ENCODE measurements around the gene CARD6.

Gene CARD6

DNA sequence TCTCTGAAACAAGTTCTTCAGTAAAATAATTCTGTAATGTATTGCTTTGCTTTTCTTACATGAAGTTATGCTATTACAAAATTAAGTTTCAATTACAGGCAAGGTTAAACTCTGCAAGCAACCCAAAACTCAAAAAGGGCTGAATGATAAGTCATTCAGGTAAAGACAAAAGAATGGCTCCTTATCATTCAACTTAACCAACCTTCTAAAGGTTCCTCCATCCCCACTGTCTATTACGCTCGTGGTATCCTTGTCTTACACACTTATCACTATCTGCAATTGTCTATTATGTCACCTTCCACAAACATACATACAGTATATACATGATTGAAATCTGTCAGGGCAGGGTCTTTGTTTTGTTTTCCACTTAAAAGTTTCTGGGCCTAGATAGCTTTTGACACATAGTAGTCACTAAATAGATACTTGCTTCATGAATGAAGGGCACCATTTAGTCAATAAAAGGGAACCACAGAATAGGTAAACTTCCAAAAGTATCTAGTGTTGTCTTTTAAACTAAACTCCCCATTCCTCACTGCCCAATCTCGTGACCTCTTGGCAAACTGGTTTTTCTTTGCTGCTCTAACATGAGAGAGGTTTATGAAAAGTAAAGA, 13.0 kb upstream of the CARD6 start:
- 98 to 100% methylated on average over 2 to 3 of the region's 3 CpGs for WGBS, 2 experiments
- H3K4me3 ChIP-seq (ENCODE audit: insufficient read depth, low read depth, low read length), result no peak overlapping the region
- peaks cover 66% of the 10 kb centered on the region for H3K36me3 ChIP-seq (ENCODE audit: control insufficient read depth, insufficient read depth, low read length)

DNA sequence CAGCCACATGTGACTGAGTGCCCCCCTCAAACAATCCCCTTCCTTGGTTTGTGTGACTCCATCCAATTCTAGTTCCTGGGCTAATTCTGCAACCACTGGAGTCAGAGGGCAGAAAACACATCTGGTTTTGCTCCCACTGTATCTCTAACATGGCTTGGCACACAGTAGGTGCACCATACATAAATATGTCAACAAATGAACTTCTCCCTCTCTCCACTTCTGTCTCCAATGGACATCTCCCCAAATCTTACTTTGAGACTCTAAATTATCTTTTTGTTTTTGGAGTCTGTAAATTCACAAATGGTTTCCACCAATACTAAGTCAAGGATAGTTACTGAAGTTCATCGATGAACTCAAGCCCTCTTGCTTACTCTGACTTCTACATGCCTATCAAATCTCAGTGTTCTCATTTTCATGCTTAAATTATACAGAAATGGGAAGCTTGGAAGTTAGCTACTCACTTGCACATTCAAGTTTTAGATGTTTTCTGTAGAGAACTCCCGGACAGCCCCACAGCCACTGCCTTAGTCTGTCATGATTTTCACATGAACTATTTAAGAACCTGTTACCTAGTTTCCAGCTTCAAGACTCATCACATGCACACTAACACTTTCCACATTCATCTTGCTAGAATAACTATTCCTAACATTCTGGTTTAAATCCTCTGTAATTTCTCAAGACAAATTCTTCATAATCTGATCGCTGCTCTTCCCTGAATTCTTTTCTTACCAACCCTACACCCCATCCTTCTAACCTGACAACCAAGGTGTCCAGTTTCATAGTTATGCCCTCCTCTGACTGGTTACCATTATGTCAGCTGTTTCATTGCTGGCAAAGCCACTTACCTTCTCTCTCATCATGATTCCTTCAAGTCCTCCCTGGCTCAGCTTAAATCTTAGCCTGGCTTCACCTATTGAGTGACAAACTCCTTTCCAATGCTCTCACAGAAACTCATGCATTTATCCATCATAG, 12.2 kb upstream of the CARD6 start:
- H3K27me3 ChIP-seq (ENCODE audit: control insufficient read depth, insufficient read depth, low read length, poor library complexity, severe bottlenecking), result no peaks in the 10 kb centered on the region
- H3K4me3 ChIP-seq (ENCODE audit: insufficient read depth, low read depth, low read length), result no peak overlapping the region
- no peak overlapping the region for H3K27ac ChIP-seq (ENCODE audit: insufficient read depth, low read depth, low read length, poor library complexity, severe bottlenecking)
- no peaks in the 10 kb centered on the region for H3K4me1 ChIP-seq (ENCODE audit: control insufficient read depth, insufficient read depth, low read length)
- 93 to 95% methylated on average over 3 of the region's 3 CpGs for WGBS, 2 experiments
- no peaks in the 10 kb centered on the region for H3K9me3 ChIP-seq (ENCODE audit: control insufficient read depth, low read length)
- H3K36me3 ChIP-seq (ENCODE audit: control insufficient read depth, insufficient read depth, low read length), result peaks cover 67% of the 10 kb centered on the region

More for the DNA sequence above, 13.0 kb upstream of the CARD6 start:
- H3K9me3 ChIP-seq (ENCODE audit: control insufficient read depth, low read length), result no peaks in the 10 kb centered on the region
- H3K27me3 ChIP-seq (ENCODE audit: control insufficient read depth, insufficient read depth, low read length, poor library complexity, severe bottlenecking), result no peaks in the 10 kb centered on the region
- H3K4me1 ChIP-seq (ENCODE audit: control insufficient read depth, insufficient read depth, low read length), result no peaks in the 10 kb centered on the region
- no peak overlapping the region for H3K27ac ChIP-seq (ENCODE audit: insufficient read depth, low read depth, low read length, poor library complexity, severe bottlenecking)

- H3K27ac ChIP-seq (ENCODE audit: insufficient read depth, low read depth, low read length, poor library complexity, severe bottlenecking), result no peak overlapping the region
- 90 to 91% methylated on average over 13 of the region's 13 CpGs for WGBS, 2 experiments
Observed at GRCh38 chr5:40829748-40830533, 11.2 kb upstream of the CARD6 start.

GRCh38 chr5:40831346-40832210, 9.6 kb upstream of the CARD6 start:
- no peaks in the 10 kb centered on the region for H3K27me3 ChIP-seq (ENCODE audit: control insufficient read depth, insufficient read depth, low read length, poor library complexity, severe bottlenecking)
- WGBS, 2 experiments, result 79 to 82% methylated on average over 4 of the region's 4 CpGs
- peaks cover 3% of the 10 kb centered on the region for H3K4me1 ChIP-seq (ENCODE audit: control insufficient read depth, insufficient read depth, low read length)
- H3K27ac ChIP-seq (ENCODE audit: insufficient read depth, low read depth, low read length, poor library complexity, severe bottlenecking), result no peak overlapping the region
- no peak overlapping the region for H3K4me3 ChIP-seq (ENCODE audit: insufficient read depth, low read depth, low read length)
- H3K36me3 ChIP-seq (ENCODE audit: control insufficient read depth, insufficient read depth, low read length), result peaks cover 58% of the 10 kb centered on the region
- H3K9me3 ChIP-seq (ENCODE audit: control insufficient read depth, low read length), result no peaks in the 10 kb centered on the region

More at GRCh38 chr5:40829748-40830533, 11.2 kb upstream of the CARD6 start:
- Histone ChIP-seq H3K27me3 (ENCODE audit: control insufficient read depth, insufficient read depth, low read length, poor library complexity, severe bottlenecking) (no peaks in the 10 kb centered on the region), H3K4me3 (ENCODE audit: insufficient read depth, low read depth, low read length) (no peak overlapping the region), H3K36me3 (ENCODE audit: control insufficient read depth, insufficient read depth, low read length) (peaks cover 65% of the 10 kb centered on the region), H3K9me3 (ENCODE audit: control insufficient read depth, low read length) (no peaks in the 10 kb centered on the region), H3K4me1 (ENCODE audit: control insufficient read depth, insufficient read depth, low read length) (no peaks in the 10 kb centered on the region)

GRCh38 chr5:40832345-40832744, 8.8 kb upstream of the CARD6 start:
- H3K27ac ChIP-seq (ENCODE audit: insufficient read depth, low read depth, low read length, poor library complexity, severe bottlenecking), result no peak overlapping the region
- 95 to 98% methylated on average over 4 of the region's 4 CpGs for WGBS, 2 experiments
- H3K36me3 ChIP-seq (ENCODE audit: control insufficient read depth, insufficient read depth, low read length), result peaks cover 52% of the 10 kb centered on the region
- H3K4me1 ChIP-seq (ENCODE audit: control insufficient read depth, insufficient read depth, low read length), result peaks cover 3% of the 10 kb centered on the region
- no peak overlapping the region for H3K4me3 ChIP-seq (ENCODE audit: insufficient read depth, low read depth, low read length)
- no peaks in the 10 kb centered on the region for H3K27me3 ChIP-seq (ENCODE audit: control insufficient read depth, insufficient read depth, low read length, poor library complexity, severe bottlenecking)
- no peaks in the 10 kb centered on the region for H3K9me3 ChIP-seq (ENCODE audit: control insufficient read depth, low read length)

GRCh38 chr5:40833712-40834229, 7.4 kb upstream of the CARD6 start:
- WGBS, 2 experiments, result 35 to 40% methylated on average over 13 of the region's 13 CpGs
- Histone ChIP-seq H3K27me3 (ENCODE audit: control insufficient read depth, insufficient read depth, low read length, poor library complexity, severe bottlenecking) (no peaks in the 10 kb centered on the region), H3K9me3 (ENCODE audit: control insufficient read depth, low read length) (no peaks in the 10 kb centered on the region), H3K27ac (ENCODE audit: insufficient read depth, low read depth, low read length, poor library complexity, severe bottlenecking) (no peak overlapping the region), H3K4me3 (ENCODE audit: insufficient read depth, low read depth, low read length) (peak overlapping the region; percentile 94), H3K4me1 (ENCODE audit: control insufficient read depth, insufficient read depth, low read length) (peaks cover 3% of the 10 kb centered on the region), H3K36me3 (ENCODE audit: control insufficient read depth, insufficient read depth, low read length) (peaks cover 38% of the 10 kb centered on the region)

DNA sequence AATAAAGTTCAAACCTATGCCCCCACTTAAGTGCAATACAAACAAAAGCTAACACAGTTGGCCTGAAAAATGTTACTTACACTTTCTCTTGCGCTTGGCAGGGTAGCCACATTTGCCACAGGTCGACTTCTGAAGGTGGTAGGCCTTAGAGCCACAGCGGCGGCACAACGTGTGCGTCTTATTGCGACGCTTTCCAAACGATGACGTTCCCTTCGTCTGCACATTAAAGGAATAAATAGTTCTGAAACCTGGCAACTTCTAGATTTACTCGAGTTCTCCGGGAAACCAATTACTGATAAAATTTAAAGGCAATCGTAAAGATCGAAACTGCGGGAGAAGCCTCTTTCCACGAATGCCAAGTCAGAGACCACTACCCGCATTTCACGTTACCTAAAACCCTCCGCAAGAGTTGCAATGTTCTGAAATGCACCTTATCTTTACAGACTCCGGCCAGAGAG, 6.7 kb upstream of the CARD6 start:
- H3K4me3 ChIP-seq (ENCODE audit: insufficient read depth, low read depth, low read length), result peak overlapping the region; percentile 94
- H3K4me1 ChIP-seq (ENCODE audit: control insufficient read depth, insufficient read depth, low read length), result peaks cover 3% of the 10 kb centered on the region
- H3K36me3 ChIP-seq (ENCODE audit: control insufficient read depth, insufficient read depth, low read length), result peaks cover 32% of the 10 kb centered on the region
- 1% methylated on average over 21 of the region's 21 CpGs for WGBS, 2 experiments
- H3K27me3 ChIP-seq (ENCODE audit: control insufficient read depth, insufficient read depth, low read length, poor library complexity, severe bottlenecking), result no peaks in the 10 kb centered on the region
- peak overlapping the region; percentile 92 for H3K27ac ChIP-seq (ENCODE audit: insufficient read depth, low read depth, low read length, poor library complexity, severe bottlenecking)
- H3K9me3 ChIP-seq (ENCODE audit: control insufficient read depth, low read length), result no peaks in the 10 kb centered on the region

DNA sequence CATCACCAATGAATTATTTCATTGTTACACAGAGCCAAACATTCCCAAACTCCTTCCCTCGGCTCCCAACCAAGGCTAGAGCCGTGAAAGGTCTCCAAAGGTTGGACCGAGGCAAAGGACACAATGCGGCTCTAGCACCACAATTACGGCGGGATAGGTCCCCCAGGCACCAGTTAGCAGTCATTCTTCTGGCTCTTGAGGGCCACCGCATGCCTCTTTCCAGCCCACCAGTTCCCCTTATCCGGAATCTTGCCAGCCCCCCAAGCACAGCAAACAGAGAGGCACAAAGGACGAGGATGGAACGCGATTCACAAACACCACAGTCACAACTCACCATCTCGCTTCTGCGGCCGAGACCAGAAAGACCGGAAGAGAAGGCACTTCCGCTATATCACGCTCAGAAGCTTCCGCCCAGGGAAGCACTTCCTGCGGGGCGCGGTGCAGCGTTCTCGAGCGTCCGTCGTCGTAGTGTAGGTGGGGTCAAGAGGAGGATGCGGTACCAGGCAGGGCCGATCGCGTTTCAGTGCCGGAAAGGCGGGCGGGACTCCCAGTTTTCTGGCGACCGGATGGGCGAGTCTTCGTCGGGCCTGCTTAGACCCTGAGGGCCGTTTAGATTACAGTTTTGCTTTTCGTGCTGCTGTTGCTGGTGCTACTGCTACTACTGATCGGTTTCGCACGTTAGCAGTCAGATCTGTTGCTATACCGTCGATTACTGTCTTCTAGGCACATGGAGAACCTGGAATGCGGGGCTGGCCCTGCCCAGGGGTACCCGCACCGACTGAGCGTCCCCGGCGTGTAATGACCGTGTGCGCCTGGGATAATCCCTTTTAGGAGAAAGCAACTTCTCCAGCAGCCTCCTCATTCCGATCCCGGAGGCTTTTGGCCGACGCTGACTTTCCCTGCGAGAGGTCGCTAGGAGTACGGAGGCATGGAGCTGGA, 6.0 kb upstream of the CARD6 start, which contains the start of gene RPL37:
Gene RPL37 (minus strand): TSS at position 374 of the 939 bp plus-strand sequence. CDS start 37 bp downstream, at position 337.
- H3K9me3 ChIP-seq (ENCODE audit: control insufficient read depth, low read length), result no peaks in the 10 kb centered on the region
- peaks cover 26% of the 10 kb centered on the region for H3K36me3 ChIP-seq (ENCODE audit: control insufficient read depth, insufficient read depth, low read length)
- peaks cover 3% of the 10 kb centered on the region for H3K4me1 ChIP-seq (ENCODE audit: control insufficient read depth, insufficient read depth, low read length)
- WGBS, 2 experiments, result 2 to 3% methylated on average over 61 of the region's 61 CpGs
- H3K4me3 ChIP-seq (ENCODE audit: insufficient read depth, low read depth, low read length), result peak within 1 kb of the TSS; percentile 94
- H3K27me3 ChIP-seq (ENCODE audit: control insufficient read depth, insufficient read depth, low read length, poor library complexity, severe bottlenecking), result no peaks in the 10 kb centered on the region
- H3K27ac ChIP-seq (ENCODE audit: insufficient read depth, low read depth, low read length, poor library complexity, severe bottlenecking), result peak within 1 kb of the TSS; percentile 92

Measured in ectodermal cell (in vitro differentiated cells).